Mononuclear cell (primary cell): ENCODE results near the gene DISP1. TPM values are rescaled to one million over a fixed set of nuclear protein-coding genes. Genes with fewer than 3 reads are reported as not detected.

Source experiments
- total RNA-seq: library from RNA; depleted of rRNA; stranded (reverse); fragments of >200 nt; gene quantifications from one replicate; pipeline ENCODE4 v1.2.3, GENCODE V29; 2012

DISP1 gene
- total RNA-seq, 1 donor: 0.73 TPM

Other genes starting within 250 kb of the DISP1 start
- 8.3 TPM for gene TAF1A, start 225.1 kb upstream of the DISP1 start, total RNA-seq
- 60.8 TPM for gene MIA3, start 196.9 kb upstream of the DISP1 start, total RNA-seq
- gene AIDA, start 102.5 kb upstream of the DISP1 start, total RNA-seq: 22.6 TPM
- gene BROX, start 102.5 kb upstream of the DISP1 start, total RNA-seq: 55.7 TPM
- 0.63 TPM for gene FAM177B, start 77.8 kb upstream of the DISP1 start, total RNA-seq